OCI-M1 (cell line): ENCODE results near the gene ADAMTS18.

ENCODE experiments used
- DNase-seq: peaks from one replicate; lab custom pipeline; 2025; lab: John Stamatoyannopoulos, UW

ADAMTS18 gene

GRCh38 chr16:77387815-77388209 is 47.0 kb downstream of the ADAMTS18 start:
- DNase-seq, result no peak

DNA sequence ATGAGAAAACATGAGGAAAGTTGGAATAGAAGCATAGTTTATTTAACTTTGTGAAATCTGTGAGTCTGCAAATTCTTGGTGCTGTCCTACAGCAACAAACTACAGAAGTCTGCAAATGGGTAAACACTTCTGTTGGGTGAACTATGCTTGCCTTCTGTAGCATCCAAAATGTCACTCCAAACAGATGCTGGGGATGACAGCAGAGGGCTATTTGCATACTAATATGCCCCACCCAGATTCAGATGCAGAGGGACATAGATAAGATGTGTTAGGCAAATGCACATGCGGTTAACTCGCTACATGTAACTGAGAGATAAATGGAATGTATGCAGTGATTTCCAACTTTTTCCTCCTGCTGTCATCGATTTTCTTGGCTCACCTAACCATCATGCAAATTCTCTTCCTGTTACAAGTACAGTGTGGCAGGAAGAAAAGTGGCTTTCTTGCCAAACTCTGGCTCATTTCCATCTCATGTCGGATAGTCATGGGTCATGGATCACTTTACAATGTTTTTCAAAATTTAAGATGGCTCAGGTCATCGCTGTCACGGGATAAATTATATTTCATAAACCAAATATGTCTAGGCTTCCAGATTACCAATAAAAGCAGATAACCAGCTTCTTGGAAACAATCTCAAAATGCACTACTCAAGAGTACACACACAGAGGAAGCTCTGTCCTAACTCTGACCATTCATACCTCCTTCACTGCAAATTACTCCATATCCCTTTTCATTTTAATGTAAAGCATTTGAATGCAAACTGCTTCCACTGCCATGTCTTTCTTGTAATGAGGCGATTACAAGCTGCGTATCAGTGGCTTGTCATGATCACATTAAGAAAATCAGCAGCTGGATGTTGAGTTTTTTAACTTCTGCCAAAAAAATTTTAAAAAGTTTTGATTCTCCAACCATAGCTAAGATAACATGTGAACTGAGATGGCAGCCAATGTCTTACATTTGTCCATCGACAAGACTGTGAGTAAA is 47.7 kb downstream of the ADAMTS18 start:
- peak; percentile 9 for DNase-seq

DNA sequence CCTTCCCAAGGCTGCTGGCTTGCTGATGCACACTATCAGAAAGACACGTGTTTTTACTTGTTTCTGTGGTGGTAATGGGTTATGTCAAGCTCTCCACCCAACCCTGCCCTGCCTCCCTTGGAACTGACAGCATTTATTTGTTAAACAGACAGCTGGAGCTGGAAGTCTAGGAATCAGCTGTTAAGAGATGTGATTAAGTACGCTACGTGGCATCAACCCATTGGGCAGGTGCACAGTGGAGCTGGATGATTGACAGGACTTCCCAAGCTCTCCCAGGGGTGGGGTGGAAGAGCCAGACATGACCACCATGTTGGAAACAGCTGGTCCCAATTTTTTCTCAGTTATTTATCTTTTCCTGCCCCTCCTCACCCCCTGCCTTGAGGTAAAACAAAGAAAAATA is 49.4 kb downstream of the ADAMTS18 start:
- DNase-seq, result no peak

DNA sequence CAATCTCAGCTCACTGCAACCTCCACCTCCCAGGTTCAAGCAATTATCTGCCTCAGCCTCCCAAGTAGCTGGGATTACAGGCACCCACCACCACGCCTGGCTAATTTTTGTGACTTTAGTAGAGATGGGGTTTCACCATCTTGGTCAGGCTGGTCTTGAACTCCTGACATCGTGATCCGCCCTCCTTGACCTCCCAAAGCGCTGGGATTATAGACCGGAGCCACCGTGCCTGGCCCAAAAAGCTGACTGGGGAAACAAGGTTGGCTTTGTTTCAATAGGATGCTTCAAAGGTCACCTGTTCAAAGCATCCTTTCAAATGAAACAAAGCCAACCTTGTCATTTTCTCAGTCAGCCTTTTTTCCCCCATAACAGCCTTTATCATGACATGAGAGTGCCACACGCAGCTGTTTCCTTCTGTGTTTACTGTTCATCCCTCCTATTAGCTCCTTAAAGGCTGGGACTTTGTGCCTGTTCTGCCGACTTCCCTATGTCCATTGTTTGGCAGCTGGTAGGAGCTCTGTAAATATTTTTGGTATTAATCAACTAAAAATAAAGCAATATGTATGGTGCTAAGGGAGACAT is 51.1 kb downstream of the ADAMTS18 start:
- no peak for DNase-seq

GRCh38 chr16:77376358-77376757 is 58.5 kb downstream of the ADAMTS18 start:
- no peak for DNase-seq

DNA sequence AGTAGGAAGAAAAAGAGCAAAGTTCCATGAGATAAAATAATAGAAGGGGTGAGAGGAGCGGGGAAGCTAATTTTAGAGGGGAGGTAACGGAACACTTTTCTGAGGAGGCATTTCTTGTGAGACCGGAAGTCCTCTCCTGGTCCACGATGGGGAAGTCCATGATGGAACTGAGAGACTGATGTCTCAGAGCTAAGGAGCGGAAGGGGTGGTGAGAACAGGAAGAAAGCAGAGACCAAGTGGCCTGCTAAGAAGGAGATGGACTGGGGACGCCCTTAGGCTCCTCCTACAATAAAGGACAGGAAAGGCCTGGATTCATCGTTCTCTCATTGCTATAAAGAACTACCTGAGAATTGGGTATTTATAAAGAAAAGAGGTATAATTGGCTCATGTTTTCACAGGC is 59.4 kb downstream of the ADAMTS18 start:
- no peak for DNase-seq

DNA sequence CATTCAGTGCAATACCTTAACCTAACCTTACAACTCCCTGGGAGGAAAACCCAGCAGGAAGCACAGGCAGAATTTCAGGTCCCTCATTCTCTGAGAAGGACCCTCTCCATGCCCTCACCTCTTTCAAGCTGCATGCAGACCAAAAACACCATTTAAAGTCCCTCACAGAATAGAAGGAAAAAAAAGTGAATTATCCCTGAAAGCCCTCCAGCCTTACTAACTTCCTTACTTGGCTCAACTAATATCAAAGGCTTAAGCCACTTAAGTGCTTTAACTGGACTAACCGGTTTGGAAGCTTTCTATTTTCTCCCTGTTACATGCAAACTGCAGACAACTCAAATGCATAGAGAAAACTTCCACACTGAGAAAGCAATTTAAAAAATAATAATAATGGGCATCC is 60.5 kb downstream of the ADAMTS18 start:
- DNase-seq, result peak; percentile 1

DNA sequence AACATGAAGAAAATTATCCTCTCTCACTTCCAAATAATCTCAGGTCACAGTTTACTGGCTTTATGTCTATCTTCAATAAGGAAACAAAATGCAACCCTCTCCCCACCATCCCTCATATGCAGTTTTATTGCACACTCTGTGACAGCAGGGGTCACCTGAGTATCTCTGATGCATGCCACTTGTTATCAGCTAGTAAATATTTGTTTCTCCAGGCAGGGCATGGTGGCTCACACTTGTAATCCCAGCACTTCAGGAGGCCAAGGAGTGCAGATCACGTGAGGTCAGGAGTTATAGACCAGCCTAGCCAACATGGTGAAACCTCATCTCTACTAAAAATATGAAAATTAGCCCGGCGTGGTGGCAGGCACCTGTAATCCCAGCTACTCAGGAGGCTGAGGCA is 61.1 kb downstream of the ADAMTS18 start:
- DNase-seq, result no peak

GRCh38 chr16:77364770-77365169 is 70.1 kb downstream of the ADAMTS18 start:
- no peak for DNase-seq

DNA sequence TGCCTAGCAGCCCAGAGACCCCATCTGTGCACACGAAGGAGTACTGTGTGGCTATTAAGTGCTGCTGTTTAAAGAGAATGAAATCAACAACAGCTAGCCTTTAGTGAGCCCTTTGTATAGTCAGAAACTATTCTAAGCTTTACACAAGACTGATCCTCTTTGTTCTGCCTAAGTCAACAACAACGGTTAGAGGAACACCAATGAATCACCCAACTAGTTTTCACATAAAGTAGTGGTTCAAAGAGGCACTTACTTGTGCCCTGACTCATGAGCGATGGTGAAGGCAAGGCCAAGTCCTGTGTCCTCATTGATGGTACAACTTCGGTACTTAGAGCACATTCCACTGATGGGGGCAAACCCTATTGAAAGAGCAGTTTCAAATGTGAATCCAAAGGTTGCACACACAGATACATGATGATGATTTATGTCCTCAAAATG is 75.8 kb downstream of the ADAMTS18 start:
- DNase-seq, result no peak

DNA sequence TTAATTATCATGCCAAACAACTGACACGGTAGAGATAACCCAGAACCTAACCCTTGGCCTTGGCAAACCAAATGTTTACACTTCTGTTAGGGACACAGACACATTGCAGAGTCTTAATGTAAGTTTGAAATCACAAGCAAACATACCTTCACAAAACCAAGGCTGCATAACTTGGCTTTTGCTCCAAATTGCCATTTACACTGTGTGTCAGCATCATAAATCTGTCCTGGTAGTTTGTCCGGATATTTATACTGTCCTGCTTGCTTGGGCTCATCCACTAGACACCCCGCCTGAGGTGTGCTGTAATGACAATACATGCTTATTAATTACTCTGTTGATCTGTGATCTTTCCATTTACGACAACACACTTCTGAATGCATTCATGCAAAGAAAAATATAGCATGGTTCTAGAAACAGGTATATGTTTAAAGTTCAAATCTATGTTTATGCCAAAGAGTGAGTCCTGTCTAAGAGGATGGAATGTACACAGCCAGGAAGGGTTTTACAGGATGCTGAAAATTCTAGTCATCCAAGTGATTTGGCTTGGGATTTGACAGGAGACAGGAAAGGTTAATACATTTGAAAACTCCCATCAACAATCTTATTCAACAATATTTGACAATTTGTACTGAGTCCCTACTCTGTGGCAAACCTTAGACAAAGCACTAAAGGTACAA is 81.1 kb downstream of the ADAMTS18 start:
- no peak for DNase-seq

DNA sequence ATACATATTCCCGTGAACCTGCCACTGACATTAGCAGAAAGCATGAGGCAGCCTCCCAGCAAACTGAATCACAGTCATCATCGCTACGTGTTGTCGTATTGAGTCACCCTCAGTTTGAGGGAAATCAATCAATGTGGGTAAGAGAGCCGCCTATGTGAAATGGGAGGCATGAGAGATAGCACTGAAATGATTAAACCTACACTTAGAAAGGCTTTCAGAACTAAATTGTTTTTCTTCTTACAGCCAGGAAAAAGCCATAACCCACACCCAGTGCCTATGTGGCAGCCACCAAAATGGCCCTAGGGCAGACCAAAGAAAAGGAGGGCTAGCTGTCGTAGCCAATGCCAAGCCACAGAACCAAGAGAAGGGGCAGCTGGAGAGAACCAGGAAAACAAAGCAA is 90.5 kb downstream of the ADAMTS18 start:
- DNase-seq, result no peak

DNA sequence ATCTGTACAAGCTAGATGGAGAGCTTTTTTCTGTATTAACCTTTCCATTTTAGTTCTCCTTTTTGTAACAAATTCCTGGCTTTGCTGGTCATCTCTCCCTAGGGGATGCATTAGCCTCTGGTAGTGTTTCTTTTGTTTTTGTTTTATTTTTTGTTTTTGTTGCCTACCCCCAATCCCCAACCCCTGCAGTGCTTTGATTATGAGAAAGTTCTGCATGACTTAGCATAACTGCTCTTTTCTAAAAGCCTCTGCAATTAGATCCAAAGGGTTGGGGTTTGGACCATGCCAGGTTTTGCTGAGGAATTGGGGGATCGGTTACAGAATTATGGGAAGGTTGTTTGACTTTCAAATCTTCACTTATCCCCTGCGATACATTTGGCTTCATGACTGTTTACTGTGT is 98.2 kb downstream of the ADAMTS18 start:
- DNase-seq, result no peak

DNA sequence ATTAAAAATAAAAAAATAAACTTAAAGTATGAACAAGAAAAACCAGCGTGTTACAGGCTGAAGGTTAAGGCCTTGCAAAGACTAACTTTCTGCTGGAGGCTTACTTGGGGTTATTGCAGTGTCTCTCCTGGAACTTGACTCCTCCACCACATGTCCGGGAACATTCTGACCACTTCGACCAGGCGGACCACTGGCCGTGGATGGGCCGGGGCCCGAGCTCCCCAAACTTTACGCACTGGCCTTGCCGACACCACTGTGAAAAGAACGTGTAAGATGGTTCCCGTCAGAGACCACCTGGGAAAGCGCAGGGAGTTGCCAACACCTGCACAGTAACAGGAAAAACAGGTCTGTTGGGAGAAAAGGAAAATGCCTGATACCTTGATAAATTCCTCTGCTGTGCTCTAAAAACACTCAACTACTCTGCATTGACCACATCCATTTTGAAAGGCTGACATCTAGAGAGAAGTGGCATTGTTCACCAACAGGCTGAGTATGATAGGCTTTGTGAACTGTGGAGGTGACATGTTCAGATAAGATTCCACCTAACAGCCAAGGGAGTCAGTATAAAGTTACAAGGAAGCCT is 99.1 kb downstream of the ADAMTS18 start:
- DNase-seq, result no peak

DNA sequence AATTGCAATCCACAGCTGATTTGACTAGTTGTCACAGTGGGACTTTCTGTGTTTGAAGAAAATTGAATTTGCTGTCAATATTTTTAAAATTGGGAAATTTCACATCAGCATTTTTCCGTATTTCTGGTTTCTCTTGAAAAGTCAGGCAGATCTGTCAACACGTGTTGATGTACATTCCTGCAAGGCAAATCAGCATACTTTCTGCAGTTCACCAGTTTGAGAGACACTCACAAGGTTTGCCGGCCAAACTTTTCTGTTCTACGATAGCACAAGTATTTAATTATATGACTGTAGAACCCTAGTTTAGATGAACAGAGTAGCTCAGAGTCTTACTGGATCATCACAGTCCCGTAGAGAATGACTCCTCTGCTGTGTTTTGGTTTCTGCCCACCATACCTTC is 102.0 kb downstream of the ADAMTS18 start:
- no peak for DNase-seq

DNA sequence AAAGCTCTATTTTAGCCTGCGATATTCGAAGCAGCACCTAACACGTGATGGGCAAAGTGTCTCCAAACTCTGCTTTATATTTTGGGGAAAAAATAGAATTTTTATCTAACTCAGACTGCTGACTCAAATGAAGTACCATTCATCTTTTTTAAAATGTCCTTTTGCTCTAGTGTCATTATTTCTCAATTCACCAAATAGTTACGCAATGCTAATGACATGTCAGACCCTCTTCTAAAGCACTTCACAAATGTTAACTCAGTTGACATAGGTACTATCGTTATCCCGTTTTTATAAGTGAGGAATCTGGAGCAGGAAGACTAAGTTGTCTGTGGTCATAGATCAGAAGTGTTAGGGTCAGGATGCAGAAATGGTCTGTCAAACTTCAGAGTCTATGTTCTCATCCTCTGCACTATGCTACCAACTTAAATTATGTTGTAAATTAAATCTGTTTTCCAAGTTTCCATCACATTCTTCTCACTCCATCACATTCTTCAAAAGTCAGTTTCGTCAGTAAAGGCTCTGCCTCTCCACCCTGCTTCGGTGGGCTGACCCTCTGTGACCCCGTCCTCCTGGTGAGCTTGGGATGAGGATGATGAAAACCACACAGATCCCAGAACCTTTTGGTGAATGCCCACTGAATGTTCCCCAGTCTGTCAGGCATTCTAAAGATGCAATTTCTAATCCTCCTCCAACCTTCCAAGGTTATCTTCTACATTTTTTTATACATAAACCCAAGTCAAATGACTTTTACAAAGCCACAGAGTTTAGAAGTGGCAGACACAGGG is 102.8 kb downstream of the ADAMTS18 start:
- DNase-seq, result no peak

DNA sequence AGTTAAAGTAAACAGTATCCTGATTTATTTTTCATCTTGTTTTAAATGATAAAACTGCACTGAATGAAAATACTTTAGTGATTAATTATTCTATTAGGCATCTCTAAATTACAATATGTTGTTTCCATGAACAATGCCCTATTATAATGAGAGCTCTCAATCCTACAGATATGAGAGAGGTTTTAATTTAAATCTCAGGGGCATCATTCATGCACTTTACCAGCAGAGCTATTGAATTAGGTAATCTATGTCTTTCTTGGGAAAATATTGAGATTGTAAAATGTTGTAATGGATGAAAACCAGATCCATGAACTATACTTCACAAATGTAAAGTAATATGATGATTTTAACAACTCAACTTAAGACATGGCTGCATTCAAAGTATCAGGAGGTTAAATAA is 103.8 kb downstream of the ADAMTS18 start:
- DNase-seq, result no peak

DNA sequence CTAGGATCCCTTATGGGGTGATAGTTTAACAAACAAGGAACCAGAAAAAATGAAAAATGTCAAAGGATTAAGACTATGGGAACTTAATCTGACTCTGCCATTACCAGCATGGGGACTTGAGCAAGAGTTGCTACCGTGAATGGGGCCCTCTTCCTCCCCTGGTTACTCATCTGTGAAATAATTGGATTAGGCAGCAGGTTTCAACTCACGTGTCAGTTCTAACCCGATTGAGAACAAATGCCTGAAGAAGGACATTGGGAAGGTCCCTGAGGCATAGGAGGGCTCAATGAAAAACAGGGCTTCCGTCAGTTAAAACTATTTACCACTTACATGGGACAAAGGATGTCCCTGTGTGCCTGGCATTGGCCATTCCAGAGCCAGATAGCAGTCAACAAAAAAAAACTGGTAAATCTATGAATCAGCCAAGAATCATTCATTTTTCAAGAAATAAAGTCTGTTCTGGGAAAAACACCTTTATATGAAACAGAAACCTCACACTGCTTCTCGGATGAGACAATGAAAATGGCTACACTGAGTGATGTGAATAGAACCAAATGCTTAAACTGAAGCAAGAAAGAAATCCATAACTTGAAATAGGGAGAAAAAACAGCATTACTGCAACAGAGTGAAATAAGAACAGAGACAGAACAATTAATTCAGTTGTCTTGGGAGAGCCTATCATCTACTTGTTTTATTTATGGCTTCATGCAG is 104.3 kb downstream of the ADAMTS18 start:
- no peak for DNase-seq

DNA sequence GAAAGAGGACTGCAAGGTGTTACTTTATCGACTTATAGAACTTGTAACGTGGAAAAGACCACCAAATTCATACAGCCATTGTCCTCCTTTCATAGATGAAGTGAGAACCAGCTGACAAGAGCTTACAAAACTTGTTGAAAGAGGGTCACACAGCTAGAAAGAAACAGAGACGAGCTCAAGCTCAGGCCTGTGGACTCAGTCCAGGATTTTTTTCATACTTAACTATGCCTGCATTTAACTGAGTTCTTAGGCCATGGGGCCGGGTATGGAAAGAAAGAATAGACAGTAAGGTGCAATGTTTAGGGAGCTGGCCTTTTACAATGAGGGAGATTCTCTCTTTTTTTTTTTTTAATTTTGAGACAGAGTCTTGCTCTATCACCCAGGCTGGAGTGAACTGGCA is 106.1 kb downstream of the ADAMTS18 start:
- no peak for DNase-seq

- DNase-seq, result no peak
Measured at GRCh38 chr16:77328274-77328673, 106.6 kb downstream of the ADAMTS18 start.

DNA sequence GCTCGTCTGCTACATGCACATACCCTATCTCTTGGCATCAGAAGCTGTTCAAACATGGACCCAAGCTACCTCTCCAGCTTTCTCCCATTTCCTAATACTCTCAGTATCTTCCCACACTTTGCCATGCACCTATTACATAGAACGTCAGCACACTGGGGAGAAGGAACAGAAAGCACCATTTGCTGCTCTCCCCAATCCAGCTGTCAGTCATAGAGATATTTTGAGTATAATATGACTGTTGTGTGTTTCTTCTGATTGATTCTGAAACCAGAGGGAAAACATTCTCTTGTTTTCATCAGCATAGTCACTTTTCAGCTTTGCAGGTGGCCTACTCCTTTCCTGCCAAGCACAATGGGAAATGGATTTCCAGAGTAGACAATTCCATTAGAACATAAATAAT is 107.1 kb downstream of the ADAMTS18 start:
- DNase-seq, result no peak
